Common myeloid progenitor, CD34-positive (primary cell): Measurements from ENCODE around the gene CHKA.

ENCODE experiments used
- CTCF ChIA-PET: fragments of 350-600 bp; sonication (Branson Sonifier 250); formaldehyde crosslinking; loops from one replicate; lab custom pipeline; 2021; ENCODE audit warnings: antibody characterized with exemption; lab: Charles Lee
- POLR2A ChIA-PET: fragments of 350-600 bp; sonication (Branson Sonifier 250); formaldehyde crosslinking; loops from one replicate; lab custom pipeline; 2021; ENCODE audit warnings: antibody characterized with exemption; lab: Charles Lee
- DNase-seq, 3 donors: peaks; one replicate each; pipeline versions ENCODE4 v3.0.0 to v3.0.0-alpha.2; 2013
- H3K27ac ChIP-seq, 2 experiments: 1 replicate in 1 of 2; 2 replicates in 1 of 2; pipeline ENCODE4 v1.7.0; 2013; ENCODE audit warnings: inconsistent platforms in 2 of 2, low read length in 2 of 2, mild to moderate bottlenecking in 2 of 2, low read depth in 1 of 2, moderate library complexity in 1 of 2; ENCODE audit not compliant: severe bottlenecking in 2 of 2, insufficient read depth in 1 of 2, poor library complexity in 1 of 2
- H3K27me3 ChIP-seq, 5 experiments: replicated peaks in 2 of 5; 1 replicate in 3 of 5; 2 replicates in 2 of 5; pipeline versions ENCODE4 v1.6.1 to v1.7.0; 2013; ENCODE audit warnings: low read length in 4 of 5, mild to moderate bottlenecking in 2 of 5, moderate library complexity in 2 of 5, inconsistent platforms in 1 of 5; ENCODE audit not compliant: insufficient read depth in 5 of 5, control insufficient read depth in 4 of 5
- H3K36me3 ChIP-seq, 4 experiments: 1 replicate in 2 of 4; 2 replicates in 2 of 4; pipeline versions ENCODE4 v1.6.1 to v1.7.0; 2013; ENCODE audit warnings: low read length in 3 of 4, control low read depth in 1 of 4, mild to moderate bottlenecking in 1 of 4; ENCODE audit not compliant: control insufficient read depth in 4 of 4, insufficient read depth in 4 of 4
- H3K4me1 ChIP-seq, 4 experiments: 1 replicate in 3 of 4; 2 replicates in 1 of 4; pipeline versions ENCODE4 v1.6.1 to v1.7.1; 2013; ENCODE audit warnings: low read length in 3 of 4, mild to moderate bottlenecking in 3 of 4, control low read depth in 1 of 4, inconsistent platforms in 1 of 4, moderate library complexity in 1 of 4; ENCODE audit not compliant: control insufficient read depth in 4 of 4, insufficient read depth in 4 of 4; ENCODE audit errors: control extremely low read depth in 1 of 4
- H3K4me3 ChIP-seq, 7 experiments: 1 replicate in 4 of 7; 2 replicates in 3 of 7; pipeline versions ENCODE4 v1.5.1 to v1.7.0; 2013; ENCODE audit warnings: mild to moderate bottlenecking in 7 of 7, low read length in 6 of 7, moderate library complexity in 6 of 7, inconsistent platforms in 2 of 7, low read depth in 2 of 7, control low read depth in 1 of 7; ENCODE audit not compliant: insufficient read depth in 4 of 7, control insufficient read depth in 1 of 7; ENCODE audit errors: extremely low read depth in 1 of 7
- H3K9me3 ChIP-seq, 5 experiments: 1 replicate in 4 of 5; 2 replicates in 1 of 5; pipeline versions ENCODE4 v1.6.1 to v1.7.1; 2013; ENCODE audit warnings: low read length in 4 of 5, mild to moderate bottlenecking in 2 of 5, inconsistent platforms in 1 of 5, low read depth in 1 of 5, moderate library complexity in 1 of 5; ENCODE audit not compliant: control insufficient read depth in 4 of 5, insufficient read depth in 2 of 5; ENCODE audit errors: control extremely low read depth in 1 of 5
- WGBS: methylation state at CpG from one replicate; pipeline ENCODE4 v1.1.5; 2013; ENCODE audit not compliant: insufficient coverage; 5-methylcytosine and 5-hydroxymethylcytosine counted together

Gene CHKA

GRCh38 chr11:68066742-68067141 lies 54.4 kb downstream of the CHKA start:
- no peaks in the 10 kb centered on the region for H3K27me3 ChIP-seq
- H3K27ac ChIP-seq: no peak overlapping the region
- CTCF ChIA-PET: no interaction called here
- WGBS: 97% methylated on average over 3 of the region's 3 CpGs
- peaks cover 0 to 4% (median 2%) of the 10 kb centered on the region in 4 experiments for H3K4me1 ChIP-seq
- DNase-seq: no peak
- H3K36me3 ChIP-seq: peaks cover 4 to 91% (median 71%) of the 10 kb centered on the region in 4 experiments
- H3K9me3 ChIP-seq: no peaks in the 10 kb centered on the region
- no peak overlapping the region for H3K4me3 ChIP-seq
- POLR2A ChIA-PET: no interaction called here

DNA sequence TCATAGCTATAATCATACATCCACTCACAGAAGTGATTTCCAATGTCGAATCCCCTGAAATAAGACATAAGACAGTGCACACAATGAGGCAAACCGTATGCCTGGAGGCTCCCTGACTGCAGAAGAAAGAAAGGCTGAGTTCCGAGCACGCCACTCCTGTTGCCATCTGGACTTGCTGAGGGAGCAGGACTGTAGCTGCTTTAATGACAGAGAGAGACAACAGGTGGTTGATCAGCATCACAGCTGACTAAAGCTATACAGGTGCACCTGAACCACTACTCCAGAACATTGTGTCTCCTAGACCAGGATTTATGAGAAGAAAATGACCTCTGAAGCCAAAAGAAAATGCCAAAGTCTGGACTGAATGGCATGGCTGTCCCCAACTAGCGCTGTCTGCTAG lies 55.3 kb downstream of the CHKA start:
- POLR2A ChIA-PET: no interaction called here
- Histone ChIP-seq H3K4me3 (no peak overlapping the region), H3K4me1 (no peaks in the 10 kb centered on the region), H3K27me3 (no peaks in the 10 kb centered on the region), H3K9me3 (no peaks in the 10 kb centered on the region), H3K36me3 (peaks cover 6 to 92% (median 66%) of the 10 kb centered on the region in 4 experiments), H3K27ac (no peak overlapping the region)
- WGBS: 94% methylated on average over 5 of the region's 5 CpGs
- CTCF ChIA-PET: interaction anchor here (1.1 to 1.7 kb wide), 2 partner anchors 11 to 13 kb away, joined by 3 to 5 read pairs; no protein-coding TSS in a partner anchor
- DNase-seq: no peak

- Histone ChIP-seq H3K9me3 (no peaks in the 10 kb centered on the region), H3K4me1 (no peaks in the 10 kb centered on the region), H3K4me3 (no peak overlapping the region), H3K27me3 (no peaks in the 10 kb centered on the region), H3K36me3 (peaks cover 9 to 88% (median 63%) of the 10 kb centered on the region in 4 experiments), H3K27ac (no peak overlapping the region)
- POLR2A ChIA-PET: no interaction called here
- no peak for DNase-seq
- no CpG with 5 or more reads among the region's 2 CpGs for WGBS
- CTCF ChIA-PET: interaction anchor here (0.8 to 1.7 kb wide), 3 partner anchors 10 to 133 kb away, joined by 3 to 5 read pairs (median 3); no protein-coding TSS in a partner anchor
Observed at GRCh38 chr11:68064926-68065325, 56.3 kb downstream of the CHKA start.

GRCh38 chr11:68061508-68061907 lies 59.7 kb downstream of the CHKA start:
- Histone ChIP-seq H3K4me1 (no peaks in the 10 kb centered on the region), H3K27me3 (no peaks in the 10 kb centered on the region), H3K27ac (no peak overlapping the region), H3K36me3 (peaks cover 12 to 67% (median 50%) of the 10 kb centered on the region in 4 experiments), H3K9me3 (no peaks in the 10 kb centered on the region), H3K4me3 (no peak overlapping the region)
- CTCF ChIA-PET: interaction anchor here (0.6 to 2.3 kb wide), 3 partner anchors 9 to 53 kb away, joined by 3 to 5 read pairs (median 3); no protein-coding TSS in a partner anchor
- DNase-seq: no peak
- POLR2A ChIA-PET: no interaction called here
- 97% methylated on average over 7 of the region's 7 CpGs for WGBS

- 92% methylated on average over 1 of the region's 4 CpGs for WGBS
Observed at GRCh38 chr11:68057807-68058206, 63.4 kb downstream of the CHKA start.

DNA sequence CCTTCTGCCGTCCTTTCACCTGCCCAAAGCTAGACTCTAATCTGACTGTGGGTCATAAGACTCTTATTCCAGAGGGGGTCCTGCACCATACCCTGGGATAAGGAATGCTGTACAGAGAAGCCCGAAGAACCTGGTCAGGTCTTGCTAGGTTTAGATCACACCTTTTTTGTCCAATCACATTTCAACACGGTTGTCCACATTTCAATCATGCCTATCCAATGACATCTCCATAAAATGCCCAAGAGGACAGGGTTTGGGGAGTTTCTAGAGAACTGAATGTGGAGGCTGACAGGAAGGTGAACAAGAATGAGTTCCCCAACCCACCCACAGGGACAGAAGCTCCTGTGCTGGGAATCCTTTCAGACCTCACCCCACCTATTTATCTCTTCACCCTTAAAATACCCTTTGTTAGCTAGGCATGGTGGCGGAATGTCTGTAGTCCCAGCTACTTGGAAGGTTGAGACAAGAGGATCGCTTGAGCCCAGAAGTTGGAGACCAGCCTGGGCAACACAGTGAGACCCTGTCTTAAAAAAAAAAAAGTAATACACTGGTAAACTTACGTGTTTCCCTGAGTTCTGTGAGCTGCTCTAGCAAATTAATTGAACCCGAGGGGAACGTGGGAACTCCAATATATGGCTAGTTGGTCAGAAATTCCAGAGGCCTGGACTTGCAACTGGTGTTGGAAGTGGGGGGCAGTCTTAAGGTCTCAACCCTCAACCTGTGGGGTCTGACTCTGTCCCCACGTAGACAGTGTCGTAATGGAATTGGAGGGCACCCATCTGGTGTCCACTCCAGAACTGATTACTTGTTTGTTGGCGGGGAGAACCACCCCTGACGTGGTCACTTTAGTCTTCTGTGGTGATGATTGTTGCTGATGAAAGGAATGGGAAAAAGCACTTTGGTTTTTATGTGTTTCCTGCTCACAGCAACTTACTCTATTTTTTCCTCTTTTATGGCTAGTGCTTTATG lies 64.6 kb downstream of the CHKA start:
- Histone ChIP-seq H3K27me3 (no peaks in the 10 kb centered on the region), H3K4me3 (no peak overlapping the region), H3K36me3 (peaks cover 8 to 52% (median 26%) of the 10 kb centered on the region in 4 experiments), H3K4me1 (no peaks in the 10 kb centered on the region), H3K27ac (no peak overlapping the region), H3K9me3 (no peaks in the 10 kb centered on the region)
- CTCF ChIA-PET: no interaction called here
- 98% methylated on average over 8 of the region's 12 CpGs for WGBS
- POLR2A ChIA-PET: interaction anchor here (0.6 kb wide), 3 partner anchors 13 to 141 kb away, joined by 3 read pairs; no protein-coding TSS in a partner anchor
- DNase-seq: no peak

More at GRCh38 chr11:68057807-68058206, 63.4 kb downstream of the CHKA start:
- DNase-seq: no peak
- no peak overlapping the region for H3K27ac ChIP-seq
- H3K27me3 ChIP-seq: no peaks in the 10 kb centered on the region
- H3K4me1 ChIP-seq: no peaks in the 10 kb centered on the region
- no peaks in the 10 kb centered on the region for H3K9me3 ChIP-seq
- ChIA-PET POLR2A (no interaction called here), CTCF (no interaction called here)
- H3K4me3 ChIP-seq: no peak overlapping the region
- H3K36me3 ChIP-seq: peaks cover 10 to 52% (median 28%) of the 10 kb centered on the region in 4 experiments
